Endothelial cell of umbilical vein (primary cell): Measurements from ENCODE around the gene LPP.

ENCODE experiments used
- CTCF ChIP-seq, 2 donors: IDR thresholded peaks; 1 replicate in 1 of 2; 2 replicates in 1 of 2; pipeline ENCODE4 v1.5.1; 2011; ENCODE audit warnings: low read length in 2 of 2, mild to moderate bottlenecking in 2 of 2, moderate library complexity in 2 of 2, control low read depth in 1 of 2, inconsistent platforms in 1 of 2, low read depth in 1 of 2; ENCODE audit not compliant: insufficient read depth in 1 of 2; ENCODE audit errors: extremely low read depth in 1 of 2
- EZH2 ChIP-seq: IDR thresholded peaks from 2 replicates; pipeline ENCODE4 v1.6.1; 2012; ENCODE audit warnings: borderline replicate concordance, low read depth, mild to moderate bottlenecking, moderate library complexity, low read length, inconsistent platforms; ENCODE audit not compliant: severe bottlenecking
- MAX ChIP-seq: IDR thresholded peaks from 2 replicates; pipeline ENCODE4 v1.6.1; 2011; ENCODE audit not compliant: insufficient read depth, insufficient read length
- POLR2AphosphoS5 ChIP-seq: IDR thresholded peaks from 2 replicates; pipeline ENCODE4 v1.6.1; 2012; ENCODE audit warnings: low read depth, mild to moderate bottlenecking, control low read depth, low read length, moderate library complexity; ENCODE audit not compliant: insufficient read depth

GRCh38 chr3:188747489-188747888 is 593.5 kb downstream of the LPP start:
- TF ChIP-seq EZH2 (no peak), MAX (no peak), POLR2AphosphoS5 (no peak), CTCF (IDR thresholded peaks at IDR 0.05; ENCODE audit: extremely low read depth in 1 of 2, insufficient read depth in 1 of 2, low read depth in 1 of 2, low read length in 2 of 2) (no peak)
